Measurements from ENCODE around the gene CRB3. TPM values are rescaled to one million over a fixed set of nuclear protein-coding genes. Genes with fewer than 3 reads are reported as not detected.

The CRB3 gene
- total RNA-seq, 1 donor from 2014 or later, result 4.9 TPM

- peaks cover 10% of the 10 kb centered on the region for H3K9me3 ChIP-seq
- H3K27ac ChIP-seq, result no peak overlapping the region
- TF ChIP-seq POLR2AphosphoS5 (IDR thresholded peaks at IDR 0.05; ENCODE audit: insufficient read depth in 1 of 2, low read depth in 1 of 2) (no peak), POLR2A (IDR thresholded peaks at IDR 0.05) (no peak)
- TF ChIP-seq, protein P1, sequence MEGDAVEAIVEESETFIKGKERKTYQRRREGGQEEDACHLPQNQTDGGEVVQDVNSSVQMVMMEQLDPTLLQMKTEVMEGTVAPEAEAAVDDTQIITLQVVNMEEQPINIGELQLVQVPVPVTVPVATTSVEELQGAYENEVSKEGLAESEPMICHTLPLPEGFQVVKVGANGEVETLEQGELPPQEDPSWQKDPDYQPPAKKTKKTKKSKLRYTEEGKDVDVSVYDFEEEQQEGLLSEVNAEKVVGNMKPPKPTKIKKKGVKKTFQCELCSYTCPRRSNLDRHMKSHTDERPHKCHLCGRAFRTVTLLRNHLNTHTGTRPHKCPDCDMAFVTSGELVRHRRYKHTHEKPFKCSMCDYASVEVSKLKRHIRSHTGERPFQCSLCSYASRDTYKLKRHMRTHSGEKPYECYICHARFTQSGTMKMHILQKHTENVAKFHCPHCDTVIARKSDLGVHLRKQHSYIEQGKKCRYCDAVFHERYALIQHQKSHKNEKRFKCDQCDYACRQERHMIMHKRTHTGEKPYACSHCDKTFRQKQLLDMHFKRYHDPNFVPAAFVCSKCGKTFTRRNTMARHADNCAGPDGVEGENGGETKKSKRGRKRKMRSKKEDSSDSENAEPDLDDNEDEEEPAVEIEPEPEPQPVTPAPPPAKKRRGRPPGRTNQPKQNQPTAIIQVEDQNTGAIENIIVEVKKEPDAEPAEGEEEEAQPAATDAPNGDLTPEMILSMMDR (IDR thresholded peaks at IDR 0.05), result no peak
- intact Hi-C loops (cut with DNase I), result no loop called here
- no peaks in the 10 kb centered on the region for H3K27me3 ChIP-seq
- H3K4me3 ChIP-seq, result no peak overlapping the region
- H3K4me1 ChIP-seq, result no peaks in the 10 kb centered on the region
- peaks cover 3 to 24% of the 10 kb centered on the region in 2 donors for H3K36me3 ChIP-seq
- DNase-seq (ENCODE audit: extremely low spot score in 2 of 2), result no peak
These were observed 13.9 kb upstream of the CRB3 start for GRCh38 chr19:6450166-6450565.

- DNase-seq (ENCODE audit: extremely low spot score in 2 of 2), result no peak
- Histone ChIP-seq H3K27me3 (no peaks in the 10 kb centered on the region), H3K9me3 (peaks cover 10% of the 10 kb centered on the region), H3K36me3 (peaks cover 3 to 36% of the 10 kb centered on the region in 2 donors), H3K4me3 (no peak overlapping the region), H3K4me1 (no peaks in the 10 kb centered on the region), H3K27ac (no peak overlapping the region)
- intact Hi-C loops (cut with DNase I), result no loop called here
- TF ChIP-seq, protein P1 (IDR thresholded peaks at IDR 0.05), result no peak
- TF ChIP-seq POLR2A (IDR thresholded peaks at IDR 0.05), result no peak
- no peak for TF ChIP-seq POLR2AphosphoS5 (IDR thresholded peaks at IDR 0.05; ENCODE audit: insufficient read depth in 1 of 2, low read depth in 1 of 2)
These were observed 12.4 kb upstream of the CRB3 start for GRCh38 chr19:6451583-6452222.

DNA sequence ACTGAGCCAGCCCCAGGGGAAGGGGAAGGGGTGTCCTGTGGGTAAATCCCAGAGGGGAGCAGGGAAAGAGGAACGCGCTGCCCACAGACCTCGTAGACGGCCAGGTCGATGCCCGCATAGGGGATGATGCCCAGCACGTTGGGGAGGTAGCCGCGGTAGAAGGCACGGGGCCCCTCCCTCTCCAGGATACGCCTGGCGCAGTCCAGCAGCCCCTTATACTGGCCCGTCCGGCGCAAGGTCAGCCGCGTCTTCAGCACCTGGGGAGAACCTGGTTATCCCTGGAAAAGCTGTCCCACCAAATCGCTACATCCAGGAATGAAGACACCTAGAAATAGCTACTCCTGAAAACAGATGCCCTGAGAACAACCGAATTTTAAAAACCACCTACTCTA lies 11.9 kb upstream of the CRB3 start:
- no peak overlapping the region for H3K4me3 ChIP-seq
- intact Hi-C loops (cut with DNase I), result no loop called here
- TF ChIP-seq POLR2AphosphoS5 (IDR thresholded peaks at IDR 0.05; ENCODE audit: insufficient read depth in 1 of 2, low read depth in 1 of 2) (no peak), POLR2A (IDR thresholded peaks at IDR 0.05) (no peak)
- TF ChIP-seq, protein P1 (IDR thresholded peaks at IDR 0.05), result no peak
- no peak overlapping the region for H3K27ac ChIP-seq
- H3K4me1 ChIP-seq, result no peaks in the 10 kb centered on the region
- DNase-seq (ENCODE audit: extremely low spot score in 2 of 2), result no peak
- peaks cover 3 to 36% of the 10 kb centered on the region in 2 donors for H3K36me3 ChIP-seq
- H3K9me3 ChIP-seq, result peaks cover 10% of the 10 kb centered on the region
- H3K27me3 ChIP-seq, result no peaks in the 10 kb centered on the region

- Histone ChIP-seq H3K4me1 (peaks cover 2% of the 10 kb centered on the region), H3K4me3 (no peak overlapping the region), H3K27me3 (no peaks in the 10 kb centered on the region), H3K27ac (no peak overlapping the region), H3K36me3 (peaks cover 3 to 36% of the 10 kb centered on the region in 2 donors), H3K9me3 (peaks cover 10% of the 10 kb centered on the region)
- DNase-seq (ENCODE audit: extremely low spot score in 2 of 2), result no peak
- intact Hi-C loops (cut with DNase I), result no loop called here
- TF ChIP-seq POLR2AphosphoS5 (IDR thresholded peaks at IDR 0.05; ENCODE audit: insufficient read depth in 1 of 2, low read depth in 1 of 2) (no peak), POLR2A (IDR thresholded peaks at IDR 0.05) (no peak)
- TF ChIP-seq, protein P1 (IDR thresholded peaks at IDR 0.05), result no peak
These were observed 11.2 kb upstream of the CRB3 start for GRCh38 chr19:6452899-6453298.

GRCh38 chr19:6453951-6454565 lies 10.0 kb upstream of the CRB3 start:
- intact Hi-C loops (cut with DNase I), result no loop called here
- H3K27ac ChIP-seq, result no peak overlapping the region
- peaks cover 13% of the 10 kb centered on the region for H3K4me1 ChIP-seq
- no peak for DNase-seq (ENCODE audit: extremely low spot score in 2 of 2)
- peaks cover 3 to 36% of the 10 kb centered on the region in 2 donors for H3K36me3 ChIP-seq
- TF ChIP-seq POLR2AphosphoS5 (IDR thresholded peaks at IDR 0.05; ENCODE audit: insufficient read depth in 1 of 2, low read depth in 1 of 2), result no peak
- TF ChIP-seq, protein P1 (IDR thresholded peaks at IDR 0.05), result no peak
- TF ChIP-seq POLR2A (IDR thresholded peaks at IDR 0.05), result no peak
- H3K4me3 ChIP-seq, result no peak overlapping the region
- H3K27me3 ChIP-seq, result no peaks in the 10 kb centered on the region
- peaks cover 10% of the 10 kb centered on the region for H3K9me3 ChIP-seq

Data from vagina (tissue), 2 donors.